OCI-LY1 (cell line): ENCODE measurements around the gene CBARP.

Experiments used
- EZH2 ChIP-seq: fragments of 200-600 bp; sonication (generic), shearing (Covaris generic); IDR thresholded peaks from 2 replicates; pipeline ENCODE4 v1.8.0; 2017; ENCODE audit warnings: borderline replicate concordance, mixed run types, mild to moderate bottlenecking, antibody characterized with exemption, low read length, moderate library complexity, mixed read lengths
- TF ChIP-seq, protein P1 (sequence below): fragments of 200-600 bp; sonication (generic), shearing (Covaris generic); IDR thresholded peaks from 2 replicates; pipeline ENCODE4 v1.5.1; 2017; ENCODE audit warnings: mild to moderate bottlenecking, antibody characterized with exemption, low read length, moderate library complexity, mixed read lengths

DNA sequence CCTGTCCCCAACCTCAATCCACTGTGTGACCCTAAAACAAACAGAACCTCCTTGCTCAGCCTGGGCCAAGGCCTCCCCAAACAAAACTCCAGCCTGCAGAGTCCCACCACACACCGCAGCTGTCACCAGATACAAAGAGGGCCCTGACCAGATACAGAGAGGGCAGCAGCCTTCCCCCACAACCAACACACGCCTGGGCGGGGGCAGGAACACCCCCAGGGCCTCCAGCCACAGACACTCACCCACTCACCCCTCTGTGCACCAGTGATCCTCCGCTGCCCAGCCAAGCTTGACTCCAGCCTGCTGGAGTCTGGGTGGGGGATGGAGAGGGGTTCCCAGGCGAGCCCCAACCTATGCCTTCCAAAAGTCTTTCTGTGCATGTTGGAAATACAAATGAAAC is 25.4 kb upstream of the CBARP start:
- TF ChIP-seq, protein P1, sequence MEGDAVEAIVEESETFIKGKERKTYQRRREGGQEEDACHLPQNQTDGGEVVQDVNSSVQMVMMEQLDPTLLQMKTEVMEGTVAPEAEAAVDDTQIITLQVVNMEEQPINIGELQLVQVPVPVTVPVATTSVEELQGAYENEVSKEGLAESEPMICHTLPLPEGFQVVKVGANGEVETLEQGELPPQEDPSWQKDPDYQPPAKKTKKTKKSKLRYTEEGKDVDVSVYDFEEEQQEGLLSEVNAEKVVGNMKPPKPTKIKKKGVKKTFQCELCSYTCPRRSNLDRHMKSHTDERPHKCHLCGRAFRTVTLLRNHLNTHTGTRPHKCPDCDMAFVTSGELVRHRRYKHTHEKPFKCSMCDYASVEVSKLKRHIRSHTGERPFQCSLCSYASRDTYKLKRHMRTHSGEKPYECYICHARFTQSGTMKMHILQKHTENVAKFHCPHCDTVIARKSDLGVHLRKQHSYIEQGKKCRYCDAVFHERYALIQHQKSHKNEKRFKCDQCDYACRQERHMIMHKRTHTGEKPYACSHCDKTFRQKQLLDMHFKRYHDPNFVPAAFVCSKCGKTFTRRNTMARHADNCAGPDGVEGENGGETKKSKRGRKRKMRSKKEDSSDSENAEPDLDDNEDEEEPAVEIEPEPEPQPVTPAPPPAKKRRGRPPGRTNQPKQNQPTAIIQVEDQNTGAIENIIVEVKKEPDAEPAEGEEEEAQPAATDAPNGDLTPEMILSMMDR: no peak
- no peak for TF ChIP-seq EZH2
